Endometrium (tissue), 2 donors: ENCODE measurements around the gene BCHE.

Experiments
- FAIRE-seq: peaks from 2 replicates; lab custom pipeline; 2012; peaks lifted over from hg19 to GRCh38; lab: Jason Lieb, UNC
- donor health status: control.
- donor health status: control.

BCHE gene

DNA sequence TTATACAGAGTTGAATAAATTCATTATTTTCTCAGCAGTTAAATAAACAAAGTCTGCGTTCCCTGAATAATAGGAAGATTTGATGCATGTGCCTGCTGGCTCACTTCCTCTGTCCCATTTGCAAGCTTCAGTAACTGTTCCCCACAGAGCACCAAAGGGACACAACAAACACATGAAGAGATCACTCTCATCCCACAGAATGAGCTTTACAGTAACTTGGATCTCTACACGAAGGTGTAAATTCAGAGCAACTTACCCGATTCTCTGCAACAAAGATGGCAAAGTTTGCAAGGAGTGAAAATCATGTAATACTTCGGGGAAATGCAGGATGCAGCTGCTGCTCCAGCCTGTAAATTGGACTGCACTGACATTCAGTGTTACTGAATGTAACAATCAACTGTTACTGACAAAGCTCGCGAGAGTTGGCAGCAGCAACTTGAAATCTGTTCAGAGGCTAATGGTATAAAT lies at the start of gene BCHE:
TSS of gene BCHE (minus strand) at position 366 of the 468 bp plus-strand sequence. CDS start 6,390 bp downstream, outside the sequence.
- no peak for FAIRE-seq

GRCh38 chr3:165885558-165886270 lies 48.5 kb upstream of the BCHE start:
- no peak for FAIRE-seq

DNA sequence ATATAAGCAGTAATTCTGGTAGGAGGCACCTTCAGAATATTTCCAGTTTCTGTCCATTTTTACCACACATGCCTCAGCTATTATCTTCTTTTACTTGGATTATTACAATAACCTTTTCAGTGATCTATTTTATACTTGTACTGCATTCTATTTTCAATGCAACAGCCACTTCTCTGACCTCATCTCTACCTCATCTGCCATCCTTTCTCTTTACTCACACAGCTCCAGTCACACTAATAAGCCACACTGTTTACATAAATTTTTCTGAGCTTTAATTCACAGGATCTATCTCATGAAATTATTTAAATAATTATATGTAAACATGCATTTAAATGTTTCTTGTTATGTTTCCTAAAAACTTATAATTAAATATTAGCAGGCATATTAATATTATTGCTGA lies 47.3 kb upstream of the BCHE start:
- no peak for FAIRE-seq

DNA sequence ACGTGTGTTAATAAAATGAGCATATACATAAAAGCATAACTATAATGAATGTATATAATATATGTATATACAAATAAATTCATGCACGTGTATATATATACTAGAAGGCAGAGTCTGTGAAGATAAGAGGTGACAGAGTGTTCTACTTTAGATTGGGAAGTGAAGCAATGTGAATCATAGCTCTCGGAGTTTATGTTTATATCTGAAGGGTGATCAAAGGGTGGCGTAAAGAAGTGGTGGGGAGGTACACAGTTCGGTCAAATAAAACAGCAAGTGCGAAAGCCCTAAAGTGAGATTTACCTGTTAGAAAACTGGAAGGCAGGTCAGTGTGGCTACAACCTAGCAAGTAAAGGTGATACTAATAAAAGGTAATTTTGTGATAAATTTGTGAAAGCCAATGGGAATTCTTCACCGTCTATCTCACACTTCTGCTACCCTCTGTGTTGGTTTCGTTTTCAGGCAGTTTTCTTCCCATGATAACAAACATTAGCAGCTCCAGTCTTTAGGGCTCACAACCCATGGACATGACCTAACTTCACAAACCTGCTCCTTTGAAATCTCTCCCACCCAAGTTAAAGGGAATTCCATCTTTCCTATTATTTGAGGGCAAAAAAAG lies 46.7 kb upstream of the BCHE start:
- no peak for FAIRE-seq

DNA sequence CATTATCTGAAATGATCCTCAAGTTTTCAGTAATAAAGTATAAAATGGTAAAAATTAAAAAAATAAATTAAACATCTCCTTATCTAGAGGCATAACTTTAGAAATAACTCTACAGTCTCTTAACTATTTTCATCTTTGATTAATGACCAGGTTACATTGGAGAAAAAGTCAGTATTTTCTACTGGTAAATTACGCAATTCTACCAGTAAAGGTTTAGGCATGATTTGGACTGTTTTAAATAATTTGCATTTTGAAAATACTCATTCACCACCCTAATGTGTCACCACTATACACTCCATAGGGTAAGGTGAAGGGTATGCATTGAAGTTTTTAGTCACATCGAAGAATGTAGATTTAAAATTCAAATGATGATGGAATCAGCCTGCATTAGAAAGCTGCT lies 45.9 kb upstream of the BCHE start:
- no peak for FAIRE-seq

- no peak for FAIRE-seq
These were observed 38.4 kb upstream of the BCHE start for GRCh38 chr3:165875644-165876043.

GRCh38 chr3:165874663-165875489 lies 37.7 kb upstream of the BCHE start:
- FAIRE-seq = no peak

DNA sequence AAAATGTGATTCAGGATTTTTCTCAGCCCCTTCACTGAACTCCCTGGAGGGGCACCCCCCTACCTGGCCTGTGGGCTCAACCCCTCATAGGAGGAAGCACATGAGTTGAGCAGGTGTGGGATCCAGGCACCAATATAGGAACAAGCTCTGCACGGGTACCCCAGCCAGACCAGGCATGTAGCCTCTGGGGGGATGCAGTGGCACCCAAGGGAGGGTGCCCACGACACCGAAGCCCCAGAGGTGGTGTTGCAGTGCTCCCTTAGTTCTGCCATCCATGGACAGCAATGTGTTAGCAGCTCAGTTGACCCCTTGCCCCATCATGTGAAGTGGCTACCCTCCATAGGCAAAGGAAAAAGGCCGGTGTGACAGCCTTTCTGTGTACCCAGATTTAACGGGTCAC lies 30.9 kb upstream of the BCHE start:
- no peak for FAIRE-seq

- FAIRE-seq = no peak
These were observed 21.8 kb upstream of the BCHE start for GRCh38 chr3:165859061-165859460.

GRCh38 chr3:165855581-165855980 lies 18.4 kb upstream of the BCHE start:
- FAIRE-seq = no peak

DNA sequence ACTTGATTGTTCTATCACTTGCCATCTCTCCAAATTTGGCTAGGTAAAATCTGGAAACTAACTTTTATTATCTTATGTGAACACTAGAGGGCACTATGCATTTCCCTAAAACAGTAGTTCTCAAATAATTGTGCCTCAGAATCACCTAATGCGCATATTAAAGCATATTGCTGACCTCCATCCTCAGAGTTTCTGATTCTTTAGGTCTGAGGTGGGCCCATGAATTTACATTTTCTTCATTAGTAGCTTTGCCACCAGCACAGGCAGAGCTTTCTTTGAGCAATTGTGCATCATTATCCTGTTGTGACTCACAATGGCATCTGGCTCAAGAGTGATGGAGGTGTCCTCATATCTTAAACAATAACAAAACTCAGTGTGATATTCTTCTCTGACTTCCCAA lies 17.5 kb upstream of the BCHE start:
- no peak for FAIRE-seq

DNA sequence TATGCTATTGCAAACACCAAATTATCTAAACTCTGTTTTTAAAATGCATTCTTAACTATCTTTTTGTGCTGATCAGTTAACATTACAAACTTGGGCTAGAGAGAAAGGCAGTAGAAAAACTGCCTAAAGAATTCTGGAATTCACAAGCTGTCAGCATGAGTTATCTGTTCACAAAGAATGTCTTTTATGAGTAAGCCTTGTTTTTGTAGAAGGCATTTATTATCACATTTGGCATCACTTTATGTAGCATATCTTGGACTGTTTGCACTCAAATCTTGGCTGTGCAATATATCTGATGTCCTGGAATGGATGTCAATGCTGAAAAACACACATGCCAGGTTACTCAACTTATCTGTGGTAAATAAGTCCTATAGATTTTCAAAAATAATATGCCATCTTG lies 15.5 kb upstream of the BCHE start:
- no peak for FAIRE-seq

GRCh38 chr3:165852191-165852590 lies 15.0 kb upstream of the BCHE start:
- FAIRE-seq = no peak

GRCh38 chr3:165846056-165846455 lies 8.8 kb upstream of the BCHE start:
- no peak for FAIRE-seq

DNA sequence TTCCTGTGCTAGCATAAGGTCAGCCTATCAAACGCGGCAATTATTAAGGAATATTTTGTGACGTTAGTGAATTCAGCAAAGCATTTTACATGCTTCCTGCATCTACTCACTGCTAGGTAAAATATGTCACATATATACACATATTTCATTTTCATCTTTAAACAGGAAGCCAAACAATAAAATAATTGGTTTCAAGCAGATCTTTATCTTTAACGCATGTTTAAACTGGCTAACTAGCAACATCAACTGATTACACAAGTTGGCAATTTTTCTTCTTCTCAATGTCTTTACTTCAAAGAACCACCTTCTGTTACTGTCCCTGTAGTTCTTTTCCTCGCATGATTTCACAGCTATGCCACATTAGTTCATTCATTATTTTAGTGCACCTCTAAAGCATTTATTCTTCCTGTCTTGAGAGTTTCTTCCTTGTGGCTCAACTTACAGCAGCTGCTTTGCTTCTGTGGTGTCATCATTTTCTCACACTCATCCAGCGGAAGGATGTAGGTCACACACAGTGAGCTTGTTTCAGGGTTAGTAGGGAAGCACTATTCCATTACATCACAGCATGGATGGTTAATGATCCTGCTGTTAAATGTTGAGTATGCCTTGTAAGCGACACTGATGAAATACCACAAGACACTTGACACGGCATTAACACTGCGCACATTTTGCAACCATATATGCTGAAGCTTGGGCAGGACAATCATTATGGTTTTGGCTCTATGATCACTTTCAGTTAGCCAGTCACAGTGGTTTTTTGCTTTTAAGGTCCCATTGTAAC lies 2.3 kb upstream of the BCHE start:
- FAIRE-seq = no peak

DNA sequence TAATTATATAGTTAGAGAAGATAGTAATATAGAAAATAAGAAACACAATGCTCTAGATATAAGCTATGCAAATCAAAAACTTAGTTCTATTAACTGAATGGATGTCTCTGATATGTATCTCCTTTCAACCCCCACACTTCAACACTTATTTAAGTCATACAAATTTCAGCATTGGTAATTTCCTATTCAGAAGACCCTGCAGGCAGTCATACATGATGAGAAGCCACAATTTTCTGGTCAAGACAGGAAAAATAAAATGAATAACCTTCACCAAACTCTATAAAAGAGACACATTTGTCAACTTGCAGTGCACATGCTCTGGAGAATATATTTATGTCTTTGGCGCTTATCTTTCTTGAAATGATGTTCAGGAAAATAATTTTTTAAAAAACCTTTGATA lies 578 bp upstream of the BCHE start:
- FAIRE-seq = no peak

GRCh38 chr3:165835431-165835830 lies 1.8 kb downstream of the BCHE start:
- FAIRE-seq = no peak

- no peak for FAIRE-seq
These were observed 6.5 kb downstream of the BCHE start for GRCh38 chr3:165830746-165831145.

DNA sequence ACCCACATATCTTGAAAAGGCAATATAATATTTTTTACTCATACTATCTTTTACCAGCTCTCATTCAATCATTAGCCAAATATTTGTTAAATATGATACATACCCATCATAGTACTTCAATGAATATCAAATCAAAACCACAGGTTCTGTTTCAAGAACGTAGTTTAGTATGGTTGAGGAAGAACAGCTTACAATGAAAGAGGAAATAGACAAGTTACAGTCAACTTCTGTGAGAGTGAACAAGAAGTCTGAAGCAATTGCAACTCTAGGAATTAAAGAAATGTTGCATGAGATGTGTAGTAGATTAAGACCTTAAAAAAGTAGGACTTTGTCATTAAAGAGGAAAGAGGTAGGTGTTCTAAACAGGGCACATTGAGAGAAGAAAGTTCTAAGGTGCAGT lies 9.3 kb downstream of the BCHE start:
- FAIRE-seq = no peak

DNA sequence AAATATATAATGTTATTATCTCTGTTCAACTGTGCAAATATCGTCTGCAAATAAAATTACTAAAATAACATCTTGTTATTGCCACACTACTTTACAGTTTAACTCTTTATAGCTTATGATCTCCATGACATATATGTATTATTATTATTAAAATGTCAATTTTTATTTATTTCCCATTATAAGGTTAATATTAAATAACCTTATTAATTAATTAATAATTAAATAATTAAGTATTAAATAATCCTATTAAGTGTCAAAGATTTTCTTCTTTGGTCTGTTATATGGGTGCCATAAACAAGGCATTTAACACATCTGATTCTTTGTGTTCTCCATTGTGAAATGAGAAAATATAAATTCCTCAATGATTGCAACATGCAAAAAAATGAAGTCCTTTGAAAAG lies 10.0 kb downstream of the BCHE start:
- peak; percentile 74 for FAIRE-seq

DNA sequence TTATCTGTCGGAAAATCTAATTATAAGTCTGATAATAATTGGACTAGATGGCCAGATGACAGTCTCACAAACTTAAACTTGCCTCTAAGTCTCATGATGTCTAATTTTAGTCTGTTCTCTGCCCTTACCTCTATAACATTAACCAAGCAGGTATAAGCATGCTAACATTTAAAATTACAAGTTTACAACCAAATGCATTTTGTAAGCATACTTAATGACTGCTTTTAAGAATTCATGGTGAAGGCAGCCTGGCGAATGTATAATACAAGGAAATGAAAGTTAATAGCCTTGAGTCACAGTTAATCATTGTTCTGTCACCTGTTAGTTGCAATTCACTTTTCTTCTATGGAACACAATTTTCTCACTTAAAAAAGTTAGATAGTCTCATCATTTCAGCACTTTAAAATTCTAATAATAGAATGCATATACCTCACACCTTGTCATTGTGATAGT lies 16.5 kb downstream of the BCHE start:
- no peak for FAIRE-seq

DNA sequence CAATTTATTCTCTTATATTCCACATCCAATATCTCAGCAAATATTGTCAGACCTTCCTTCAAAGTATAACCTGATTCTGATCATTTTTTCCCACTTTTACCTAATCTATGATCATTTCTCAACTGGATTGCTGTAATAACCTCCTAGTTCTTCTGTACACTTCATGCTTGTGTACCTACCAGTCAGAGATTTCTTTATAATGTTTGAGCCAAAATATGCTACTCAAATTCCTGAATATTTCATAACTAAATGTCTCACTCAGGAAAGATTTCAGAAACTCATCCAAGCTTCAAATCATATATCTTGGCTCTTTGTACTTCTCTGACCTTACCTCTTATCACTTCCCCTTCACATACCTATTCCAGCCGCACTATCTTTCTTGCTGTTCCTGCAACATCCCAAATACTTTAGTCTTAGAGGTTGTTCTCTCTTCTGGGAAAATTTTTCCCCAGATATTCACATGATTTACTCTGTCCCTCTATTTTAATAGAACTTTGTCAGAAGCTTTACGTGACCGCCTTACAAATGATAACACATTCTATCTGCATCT lies 20.0 kb downstream of the BCHE start:
- no peak for FAIRE-seq
